GM19023 (cell line): Measurements from ENCODE around the gene TBL3.

ENCODE experiments used
- ATAC-seq: cut with Tn5 transposase; IDR thresholded peaks from one replicate; pipeline ENCODE4 v1.9.1; 2021; ENCODE audit warnings: mild to moderate bottlenecking, moderate library complexity; ENCODE audit not compliant: unreplicated experiment

The TBL3 gene

DNA sequence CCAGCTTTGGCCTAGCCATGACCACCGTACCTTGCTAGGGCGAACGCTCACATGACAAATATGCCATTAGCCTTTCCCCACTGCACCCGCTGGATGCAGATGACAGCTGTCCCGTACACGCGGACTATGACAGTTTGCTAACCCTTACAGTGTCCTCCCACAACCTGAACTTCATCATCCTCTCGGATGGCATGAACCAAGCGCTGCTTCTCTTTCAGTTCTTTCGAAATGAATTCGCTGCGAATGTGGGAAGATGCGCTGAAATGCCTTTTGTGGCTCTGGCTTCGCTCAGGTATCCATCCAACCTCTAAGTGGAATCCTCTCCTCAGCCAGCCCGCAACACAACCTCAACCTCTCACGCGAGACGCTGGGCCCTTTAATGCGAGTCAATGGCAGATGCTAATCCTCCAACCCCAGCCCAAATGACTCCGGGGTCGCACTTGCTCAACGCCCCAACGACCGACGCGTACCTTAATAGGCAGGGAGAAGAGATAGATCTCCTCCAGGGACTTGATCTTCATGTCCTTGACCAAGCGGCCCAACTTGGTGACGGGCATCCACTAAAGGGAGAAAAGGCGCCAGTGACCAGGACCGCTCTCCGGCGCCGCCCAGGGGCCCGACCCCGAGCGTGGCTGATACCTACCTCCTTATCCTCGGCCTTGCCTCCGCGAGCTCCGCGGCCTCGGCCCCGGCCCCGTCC, 7.9 kb upstream of the TBL3 start:
- peak; percentile 9 for ATAC-seq

DNA sequence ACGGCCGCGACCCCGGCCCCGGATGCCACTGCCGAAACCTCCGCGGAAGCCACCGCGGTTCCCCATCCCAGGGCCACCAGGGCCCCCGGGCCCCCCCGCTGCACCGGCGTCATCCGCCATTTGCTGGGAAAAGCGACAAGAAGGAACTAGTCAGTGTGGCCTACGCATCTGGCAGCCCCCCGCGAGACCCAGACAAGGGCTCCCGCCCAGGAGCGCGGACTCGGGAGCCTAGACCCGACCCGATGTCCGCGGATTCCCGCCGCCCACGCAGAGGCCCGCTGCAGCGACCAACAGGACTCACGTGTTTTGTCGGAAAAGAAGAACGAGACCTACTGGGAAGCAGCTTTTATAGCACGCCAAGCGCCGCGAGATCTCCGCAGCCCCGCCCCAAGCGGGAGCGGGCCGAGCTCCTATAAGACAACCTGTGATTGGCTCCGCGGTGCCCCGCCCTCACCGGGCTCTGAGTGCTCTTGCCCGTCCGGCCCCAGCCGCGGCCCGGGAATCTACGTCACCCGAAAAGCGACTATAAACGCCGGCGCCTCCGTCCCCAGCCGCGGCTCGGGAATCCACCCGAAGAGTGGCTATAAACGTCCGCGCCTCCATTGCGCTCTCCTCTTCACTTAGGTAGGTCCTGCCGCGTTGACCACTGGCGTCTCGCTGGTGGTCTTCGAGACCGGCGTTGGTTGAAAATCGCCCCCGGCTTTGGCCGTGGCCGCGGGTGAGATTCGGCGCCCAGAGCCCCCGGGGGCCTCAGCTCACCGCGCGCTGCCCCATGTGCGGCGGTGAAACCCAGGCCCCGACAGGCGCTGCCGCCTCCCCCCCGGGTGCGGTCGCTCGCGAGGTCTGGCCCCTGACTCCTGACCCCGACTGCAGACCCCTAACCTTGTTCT, 7.1 kb upstream of the TBL3 start, which contains the start of gene RPS2:
Gene RPS2, minus strand, starts transcription at position 321 of the 890 bp plus-strand sequence. Its CDS starts 201 bp downstream, at position 120.
- ATAC-seq = peak; percentile 76

DNA sequence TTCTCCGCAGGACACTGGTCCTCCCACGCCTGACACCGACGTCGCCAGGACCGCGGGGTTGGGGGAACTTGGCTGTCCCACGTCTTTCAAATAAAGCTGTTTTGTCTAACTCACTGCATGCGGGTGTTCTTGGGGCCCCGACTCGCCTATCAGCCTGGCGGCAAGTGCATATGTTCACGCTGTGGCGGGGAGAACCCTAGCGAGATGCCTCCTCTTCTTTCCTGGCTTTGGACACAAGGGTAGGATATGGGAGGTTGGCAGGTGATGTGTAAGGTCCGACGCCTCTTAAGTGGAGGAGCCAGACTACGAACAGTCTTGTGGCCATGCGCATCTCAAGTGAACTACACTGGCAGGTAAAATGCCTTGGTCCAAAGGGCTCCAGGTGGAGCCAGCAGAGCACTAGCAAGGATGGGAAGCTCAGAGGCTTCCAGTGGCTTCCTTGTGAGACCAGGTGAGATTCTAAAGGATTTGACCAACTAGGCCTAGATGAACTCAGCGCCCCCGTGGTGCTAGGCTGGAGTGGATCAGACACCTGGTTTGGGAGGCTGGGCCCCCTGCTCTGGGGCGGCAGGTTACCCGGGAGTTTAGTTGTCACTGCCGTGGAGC, 6.4 kb upstream of the TBL3 start:
- ATAC-seq = no peak

DNA sequence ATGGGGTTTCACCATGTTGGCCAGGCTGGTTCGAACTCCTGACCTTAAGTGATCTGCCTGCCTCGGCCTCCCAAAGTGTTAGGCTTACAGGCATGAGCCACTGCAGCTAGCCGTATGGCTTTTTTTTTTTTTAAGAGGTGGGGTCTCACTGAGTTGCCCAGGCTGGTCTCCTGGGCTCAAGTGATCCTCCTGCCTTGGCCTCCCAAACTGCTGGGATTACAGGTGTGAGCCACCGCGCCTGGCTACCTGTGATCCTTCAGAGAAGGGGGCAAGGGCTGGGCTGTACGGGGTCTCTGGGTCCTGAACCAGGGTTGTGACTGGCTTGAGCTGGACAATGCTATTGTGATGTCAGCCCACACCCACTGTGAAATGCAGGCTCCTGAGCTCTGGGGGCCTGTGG, 5.4 kb upstream of the TBL3 start, which contains the start of gene RNF151:
Gene RNF151, plus strand, starts transcription at position 397 of the 400 bp plus-strand sequence. CDS start 26 bp downstream, outside the sequence.
- no peak for ATAC-seq

DNA sequence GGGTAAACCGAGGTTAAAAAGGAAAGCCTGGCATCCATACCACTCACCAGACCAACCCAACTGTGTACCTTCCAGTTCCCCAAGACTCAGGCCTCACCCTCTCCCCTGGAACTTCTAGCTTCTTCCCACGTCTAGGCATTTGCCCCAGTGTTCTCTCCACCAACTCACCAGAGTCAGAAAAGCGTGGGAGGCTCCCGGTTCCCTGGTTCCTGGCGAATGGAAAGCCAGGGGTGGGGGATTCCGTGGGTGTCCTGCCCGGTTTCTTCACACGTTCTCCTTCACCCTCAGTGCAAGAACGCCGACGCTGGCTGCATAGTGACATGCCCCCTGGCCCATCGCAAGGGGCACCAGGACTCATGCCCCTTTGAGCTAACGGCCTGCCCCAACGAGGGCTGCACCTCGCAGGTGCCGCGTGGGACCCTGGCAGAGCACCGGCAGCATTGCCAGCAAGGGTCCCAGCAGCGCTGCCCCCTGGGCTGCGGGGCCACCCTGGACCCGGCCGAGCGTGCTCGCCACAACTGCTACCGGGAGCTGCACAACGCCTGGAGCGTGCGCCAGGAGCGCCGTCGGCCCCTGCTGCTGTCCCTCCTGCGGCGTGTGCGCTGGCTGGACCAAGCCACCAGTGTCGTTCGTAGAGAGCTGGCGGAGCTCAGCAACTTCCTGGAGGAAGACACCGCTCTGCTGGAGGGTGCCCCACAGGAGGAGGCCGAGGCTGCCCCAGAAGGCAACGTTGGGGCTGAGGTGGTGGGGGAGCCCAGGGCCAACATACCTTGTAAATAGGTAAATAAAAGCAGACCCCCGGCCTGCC, 3.5 kb upstream of the TBL3 start:
- no peak for ATAC-seq

DNA sequence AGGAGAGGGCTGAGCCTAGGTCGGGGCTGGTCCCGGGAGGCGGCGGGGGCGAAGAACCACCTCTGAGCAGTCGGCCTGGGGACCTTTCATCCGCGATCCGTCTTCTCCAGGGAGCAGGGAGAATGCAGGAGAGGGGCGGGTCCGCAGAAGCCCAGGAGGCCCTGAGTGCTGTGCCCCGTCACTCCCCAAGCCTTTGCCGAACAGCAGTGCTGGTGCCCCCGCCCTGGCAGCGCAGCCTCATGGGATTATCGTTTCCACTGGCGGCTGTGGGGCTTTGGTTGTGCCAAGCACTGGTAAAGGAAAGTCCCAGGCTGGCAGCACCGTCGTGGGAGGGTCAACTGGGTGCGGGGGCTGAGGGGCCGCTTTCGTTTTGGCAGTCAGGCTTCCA, 631 bp downstream of the TBL3 start:
- ATAC-seq = no peak

DNA sequence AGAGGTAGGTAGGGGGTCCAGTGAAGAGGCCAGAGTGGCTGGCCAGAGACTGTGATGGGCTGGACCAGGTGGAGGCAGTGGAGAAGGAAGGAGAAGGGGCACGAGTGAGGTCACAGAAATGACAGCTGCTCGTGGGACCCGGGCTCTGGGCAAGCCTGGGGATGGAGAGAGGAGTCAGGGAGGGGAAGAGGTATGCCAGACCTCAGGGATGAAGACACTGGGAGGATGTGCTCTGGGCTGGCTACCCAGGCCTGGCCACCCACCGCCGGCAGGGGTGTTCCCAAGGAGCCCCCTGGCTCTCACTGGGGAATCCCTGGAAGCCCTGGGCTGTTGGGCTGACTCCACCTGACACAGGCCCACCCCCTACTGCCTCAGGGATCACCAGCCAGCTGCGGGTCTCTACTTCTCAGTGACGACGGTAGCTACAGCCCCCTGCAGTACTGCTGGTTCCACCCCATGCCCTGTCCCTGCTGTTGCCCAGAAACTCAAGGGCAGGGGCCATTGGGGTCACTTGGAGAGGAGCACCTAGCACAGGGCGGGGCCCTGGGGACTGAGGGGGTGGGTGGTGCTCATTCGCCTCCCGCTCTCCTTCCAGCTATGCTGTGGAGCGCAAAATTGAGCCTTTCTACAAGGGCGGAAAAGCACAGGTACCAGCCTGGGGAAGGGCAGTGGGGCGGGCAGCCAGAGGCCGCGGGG, 1.8 kb downstream of the TBL3 start:
- no peak for ATAC-seq

DNA sequence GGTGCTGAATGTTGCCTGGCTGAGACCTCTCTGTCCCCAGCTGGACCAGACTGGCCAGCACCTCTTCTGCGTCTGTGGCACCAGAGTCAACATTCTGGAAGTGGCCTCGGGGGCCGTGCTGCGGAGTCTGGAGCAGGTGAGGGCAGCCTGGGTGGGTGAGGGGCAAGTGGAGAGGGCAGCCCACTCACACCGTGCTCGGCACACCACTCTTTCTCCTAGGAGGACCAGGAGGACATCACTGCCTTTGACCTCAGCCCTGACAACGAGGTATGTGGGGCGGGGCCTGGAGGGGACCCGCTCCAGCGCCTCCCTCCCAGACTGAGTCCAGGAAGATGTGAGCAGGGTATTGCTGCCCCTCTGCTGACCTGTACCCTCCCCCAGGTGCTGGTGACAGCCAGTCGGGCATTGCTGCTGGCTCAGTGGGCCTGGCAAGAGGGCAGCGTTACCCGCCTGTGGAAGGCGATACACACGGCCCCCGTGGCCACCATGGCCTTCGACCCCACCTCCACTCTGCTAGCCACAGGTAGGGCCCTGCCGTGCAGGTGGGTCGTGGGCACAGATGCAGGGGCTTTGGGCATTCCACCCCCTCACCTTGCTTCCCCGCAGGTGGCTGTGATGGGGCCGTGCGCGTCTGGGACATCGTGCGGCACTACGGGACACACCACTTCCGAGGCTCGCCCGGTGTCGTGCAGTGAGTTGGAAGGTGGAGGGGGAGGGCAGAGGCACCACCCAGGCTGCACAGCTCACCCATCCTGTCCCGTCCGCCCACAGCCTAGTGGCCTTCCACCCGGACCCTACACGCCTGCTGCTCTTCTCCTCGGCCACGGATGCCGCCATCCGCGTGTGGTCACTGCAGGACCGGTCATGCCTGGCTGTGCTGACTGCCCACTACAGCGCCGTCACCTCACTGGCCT, 2.6 kb downstream of the TBL3 start:
- no peak for ATAC-seq

DNA sequence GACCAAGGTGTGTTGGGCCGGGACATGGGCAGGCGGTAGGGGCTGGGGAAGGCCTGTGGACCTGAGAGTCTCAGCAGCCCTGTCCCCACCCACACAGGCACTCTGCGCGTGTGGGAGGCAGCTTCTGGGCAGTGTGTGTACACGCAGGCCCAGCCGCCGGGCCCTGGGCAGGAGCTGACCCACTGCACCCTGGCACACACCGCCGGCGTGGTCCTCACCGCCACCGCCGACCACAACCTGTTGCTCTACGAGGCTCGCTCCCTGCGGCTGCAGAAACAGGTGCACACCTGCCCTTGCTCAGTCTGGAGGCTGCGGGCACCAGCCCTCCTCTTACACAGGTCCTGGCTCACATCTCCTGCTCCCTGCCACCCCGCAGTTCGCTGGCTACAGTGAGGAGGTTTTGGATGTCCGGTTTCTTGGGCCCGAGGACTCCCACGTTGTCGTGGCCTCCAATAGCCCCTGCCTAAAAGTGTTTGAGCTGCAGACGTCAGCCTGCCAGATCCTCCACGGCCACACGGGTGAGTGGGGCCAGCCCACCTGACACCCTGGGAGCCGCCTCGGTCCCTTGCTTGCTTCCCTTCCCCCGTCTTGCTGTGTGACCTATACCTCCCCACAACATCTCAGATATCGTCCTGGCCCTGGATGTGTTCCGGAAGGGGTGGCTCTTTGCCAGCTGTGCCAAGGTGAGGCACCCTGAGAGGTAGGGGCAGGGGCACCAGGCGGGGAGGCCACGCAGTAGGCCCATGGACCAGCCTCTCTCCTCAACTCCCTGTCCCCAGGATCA, 3.8 kb downstream of the TBL3 start:
- ATAC-seq = no peak

DNA sequence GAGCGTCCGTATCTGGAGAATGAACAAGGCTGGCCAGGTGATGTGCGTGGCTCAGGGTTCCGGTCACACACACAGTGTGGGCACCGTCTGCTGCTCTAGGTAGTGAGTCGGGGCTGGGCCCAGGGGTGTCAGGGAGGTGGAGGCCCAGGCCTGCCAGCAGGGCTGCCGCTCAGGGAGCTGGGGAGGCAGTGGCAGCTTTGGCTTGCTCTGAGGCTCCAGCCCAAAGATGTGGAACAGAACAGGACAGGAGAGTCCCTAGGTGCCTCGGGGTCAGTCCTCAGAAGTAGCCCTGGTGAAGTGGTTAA, 4.3 kb downstream of the TBL3 start:
- no peak for ATAC-seq

DNA sequence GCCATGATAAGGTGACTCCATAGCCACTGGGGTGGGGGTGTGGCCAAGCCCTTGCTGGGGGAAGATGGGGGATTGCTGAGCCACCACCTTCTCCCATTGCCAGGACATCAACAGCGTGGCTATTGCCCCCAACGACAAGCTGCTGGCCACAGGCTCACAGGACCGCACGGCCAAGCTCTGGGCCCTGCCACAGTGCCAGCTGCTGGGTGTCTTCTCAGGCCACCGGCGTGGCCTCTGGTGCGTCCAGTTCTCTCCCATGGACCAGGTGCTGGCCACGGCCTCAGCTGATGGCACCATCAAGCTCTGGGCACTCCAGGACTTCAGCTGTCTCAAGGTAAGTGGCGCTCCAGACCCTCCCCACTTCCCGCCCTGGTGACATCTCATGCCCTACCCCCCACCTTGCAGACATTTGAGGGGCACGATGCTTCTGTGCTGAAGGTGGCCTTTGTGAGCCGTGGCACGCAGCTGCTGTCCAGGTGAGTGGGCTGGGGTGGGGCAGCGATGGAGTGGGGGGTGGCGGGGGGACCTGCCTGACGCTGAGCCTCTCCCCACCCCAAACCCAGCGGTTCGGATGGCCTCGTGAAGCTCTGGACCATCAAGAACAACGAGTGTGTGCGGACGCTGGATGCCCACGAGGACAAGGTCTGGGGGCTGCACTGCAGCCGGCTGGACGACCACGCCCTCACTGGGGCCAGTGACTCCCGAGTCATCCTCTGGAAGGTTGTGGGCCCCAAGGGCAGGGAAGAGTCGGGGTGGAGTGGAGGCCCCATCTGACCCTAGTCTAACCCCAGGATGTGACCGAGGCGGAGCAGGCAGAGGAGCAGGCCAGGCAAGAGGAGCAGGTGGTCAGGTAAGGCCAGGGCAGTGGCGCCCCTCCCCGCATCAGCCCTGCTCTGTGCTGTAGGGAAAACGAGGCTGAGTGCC, 5.4 kb downstream of the TBL3 start:
- no peak for ATAC-seq

DNA sequence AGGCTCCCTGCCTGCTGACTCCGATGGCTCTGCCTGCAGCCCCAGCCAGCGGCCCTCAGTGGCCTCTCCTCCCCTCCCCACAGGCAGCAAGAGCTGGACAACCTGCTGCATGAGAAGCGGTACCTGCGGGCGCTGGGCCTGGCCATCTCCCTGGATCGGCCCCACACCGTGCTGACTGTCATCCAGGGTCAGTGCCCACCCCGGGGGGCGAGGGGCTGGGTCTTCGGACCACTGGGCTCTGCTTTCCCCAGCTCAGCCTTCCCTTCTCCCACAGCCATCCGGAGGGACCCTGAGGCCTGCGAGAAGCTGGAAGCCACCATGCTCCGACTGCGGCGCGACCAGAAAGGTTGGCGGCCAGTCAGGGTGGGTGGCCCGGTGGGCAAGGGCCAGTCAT, 6.0 kb downstream of the TBL3 start:
- no peak for ATAC-seq

DNA sequence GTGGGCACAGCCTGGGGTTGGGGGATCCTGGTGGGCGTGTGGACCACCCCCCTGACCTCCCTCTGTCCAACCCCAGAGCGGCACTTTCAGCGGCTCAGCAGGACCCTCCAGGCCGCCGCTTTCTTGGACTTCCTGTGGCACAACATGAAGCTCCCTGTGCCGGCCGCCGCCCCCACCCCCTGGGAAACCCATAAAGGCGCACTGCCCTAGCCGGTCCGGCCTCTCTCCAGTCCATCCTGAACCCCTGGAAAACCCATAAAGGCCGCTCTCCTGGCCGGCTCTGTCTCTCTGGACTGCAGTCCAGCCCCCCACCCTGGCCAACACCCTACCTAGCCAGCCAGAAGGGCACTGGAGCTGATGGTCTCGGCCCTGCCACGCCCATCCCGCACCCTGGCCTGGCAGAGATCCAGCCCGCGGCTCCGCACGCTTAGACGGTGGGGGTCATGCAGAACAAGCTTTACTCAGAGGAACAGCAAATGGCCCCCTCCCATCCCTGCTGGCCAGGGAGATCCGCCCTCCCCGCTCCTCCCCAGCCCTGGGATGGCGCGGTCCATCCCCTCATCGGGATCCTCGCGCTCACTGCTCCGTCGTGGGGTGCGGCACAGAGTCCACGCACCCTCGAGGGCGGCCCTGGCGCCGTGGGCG, 6.7 kb downstream of the TBL3 start:
- no peak for ATAC-seq

DNA sequence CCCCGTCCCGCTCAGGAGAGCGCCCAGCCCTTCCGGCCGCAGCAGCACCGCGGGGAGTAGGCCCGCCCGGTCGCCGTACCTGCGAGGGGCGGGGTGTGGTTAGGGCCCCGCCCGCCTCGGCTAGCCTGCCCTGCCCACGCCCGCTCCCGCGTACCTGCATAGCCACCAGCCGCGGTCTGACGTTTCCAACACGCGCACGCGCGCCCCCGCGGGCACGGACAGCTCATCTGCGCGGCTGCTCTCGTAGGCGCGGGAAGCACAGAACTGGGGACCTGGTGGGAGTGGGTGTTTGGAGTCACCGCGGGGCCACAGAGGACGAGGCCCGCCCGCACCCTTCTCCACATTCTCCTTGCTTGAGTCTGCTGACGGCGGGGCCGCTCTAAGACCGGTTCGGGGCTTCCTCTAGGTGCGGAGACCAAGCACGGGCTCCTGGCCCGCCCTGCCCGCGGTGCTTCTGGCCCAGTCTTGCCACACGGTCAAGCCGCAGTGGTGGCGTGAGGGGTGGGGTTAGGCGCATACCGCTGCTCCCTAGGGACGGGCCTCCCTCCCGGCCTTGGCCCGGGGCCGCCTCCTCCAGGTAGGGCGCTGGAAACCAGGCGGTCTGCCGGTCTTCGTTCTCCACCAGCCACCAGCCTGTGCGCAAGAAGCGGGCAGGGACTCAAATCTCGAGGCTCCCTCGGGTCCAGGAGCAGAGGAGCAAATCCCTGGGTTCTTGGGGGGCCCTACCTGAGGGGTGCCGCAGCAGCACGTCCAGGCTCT, 7.6 kb downstream of the TBL3 start:
- ATAC-seq = no peak

DNA sequence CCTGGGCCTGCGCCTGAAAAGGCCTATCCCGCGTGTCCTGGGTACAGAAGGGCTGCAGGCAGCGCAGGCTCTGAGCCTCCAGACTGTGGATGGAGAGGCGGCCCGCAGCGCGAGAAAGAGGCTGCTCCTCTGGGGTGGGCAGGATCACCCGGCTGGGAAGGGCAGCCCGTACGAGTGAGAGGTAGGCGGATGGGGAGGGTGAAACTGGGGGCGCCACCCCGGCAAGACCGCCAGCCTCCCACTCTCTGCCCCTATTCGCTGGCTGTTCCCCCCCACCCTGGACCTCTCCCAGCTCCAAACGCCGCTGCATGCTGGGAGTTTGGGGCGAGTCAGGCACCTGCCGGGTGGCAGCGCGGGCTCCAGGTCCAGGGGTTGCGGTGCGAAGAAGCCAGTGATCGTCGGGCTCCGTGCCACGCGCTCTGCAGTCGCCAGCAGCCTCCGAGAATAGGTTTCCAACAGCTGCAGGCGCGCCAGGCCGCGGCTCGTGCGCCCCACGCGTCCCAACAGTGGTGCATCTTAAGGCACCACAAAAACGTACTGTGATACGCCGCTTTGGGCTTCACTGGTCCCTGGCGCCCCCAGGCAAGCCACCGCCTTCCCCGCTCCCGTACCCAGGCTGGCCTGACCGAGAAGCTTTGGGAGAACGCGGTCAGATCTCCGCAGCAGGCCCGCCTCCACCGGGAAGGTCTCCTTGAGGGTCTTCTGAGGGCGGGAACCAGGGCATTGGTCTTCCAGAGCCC, 8.3 kb downstream of the TBL3 start:
- no peak for ATAC-seq

DNA sequence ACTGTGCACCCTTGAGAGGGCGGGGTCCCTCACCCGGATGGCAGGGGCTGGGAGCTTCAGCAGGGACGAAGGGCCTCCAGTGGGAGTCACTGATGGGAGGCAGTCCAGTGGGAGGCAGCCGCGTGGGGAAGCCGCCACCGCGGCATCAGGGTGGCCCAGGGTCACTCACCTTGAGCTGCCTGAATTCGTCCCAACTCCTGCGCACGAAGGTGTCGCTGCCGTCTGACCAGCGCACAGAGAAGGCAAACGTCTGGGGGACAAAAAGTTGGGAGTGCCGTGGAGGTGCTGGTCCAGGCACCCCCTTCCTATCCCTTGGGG, 8.9 kb downstream of the TBL3 start:
- ATAC-seq = no peak
